T1000 (cell line): Measurements from ENCODE around the gene PIM2.

Source experiments
- DNase-seq: peaks from one replicate; lab custom pipeline; 2025; ENCODE audit warnings: mixed read lengths; lab: John Stamatoyannopoulos, UW

The PIM2 gene

GRCh38 chrX:48918643-48919340 is at the start of gene PIM2:
Gene PIM2, minus strand, starts transcription at chrX:48919024. Its CDS starts 190 bp downstream, at chrX:48918834.
- peak; percentile 91 for DNase-seq

GRCh38 chrX:48968377-48968776 is 49.6 kb upstream of the PIM2 start:
- DNase-seq, result no peak

GRCh38 chrX:48966796-48967579 is 48.2 kb upstream of the PIM2 start:
- no peak for DNase-seq

DNA sequence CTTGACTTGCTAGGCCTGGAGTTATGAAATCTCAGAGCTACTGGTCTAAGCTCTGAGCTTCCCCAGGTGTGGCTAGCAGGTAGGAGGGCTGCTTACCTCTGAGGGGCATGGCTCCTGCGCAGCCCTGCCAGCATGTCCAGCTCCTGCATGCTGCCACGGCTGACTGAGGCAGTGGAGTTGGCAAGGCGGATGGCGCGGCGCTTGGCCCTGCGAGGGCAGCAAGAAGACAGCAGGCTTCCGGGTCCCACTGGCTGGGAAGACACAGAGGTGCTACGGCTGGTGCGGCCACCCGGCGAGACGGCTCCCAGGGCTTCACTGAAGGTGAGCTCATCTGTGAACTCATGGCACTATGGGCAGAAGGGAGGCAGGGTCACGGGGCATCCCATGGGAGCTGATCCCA is 47.1 kb upstream of the PIM2 start:
- no peak for DNase-seq

DNA sequence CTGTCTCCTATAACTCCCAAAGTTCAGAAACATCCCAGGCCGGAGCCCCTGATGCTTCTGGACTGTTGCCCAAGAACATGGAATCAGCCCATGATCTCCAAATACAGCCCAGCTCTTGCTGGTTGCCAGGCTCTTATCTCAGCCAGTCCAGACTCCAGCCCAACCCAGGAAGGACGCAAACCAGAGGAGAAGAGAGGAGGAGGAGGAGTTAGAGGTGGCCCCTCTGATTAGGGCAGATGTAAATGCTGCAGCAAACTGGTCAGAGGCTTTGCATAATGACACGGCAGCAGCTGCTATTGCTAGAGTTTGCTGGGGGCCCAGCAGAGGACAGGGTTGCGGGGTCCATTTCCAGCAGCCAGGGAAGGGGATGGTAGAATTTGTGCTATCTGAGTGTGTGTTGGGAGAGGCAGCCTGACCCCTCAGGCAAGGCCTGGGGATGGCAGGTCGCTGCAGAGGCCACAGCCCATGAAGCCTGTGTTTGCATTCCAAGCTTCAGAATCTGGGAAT is 42.8 kb upstream of the PIM2 start:
- DNase-seq, result no peak

DNA sequence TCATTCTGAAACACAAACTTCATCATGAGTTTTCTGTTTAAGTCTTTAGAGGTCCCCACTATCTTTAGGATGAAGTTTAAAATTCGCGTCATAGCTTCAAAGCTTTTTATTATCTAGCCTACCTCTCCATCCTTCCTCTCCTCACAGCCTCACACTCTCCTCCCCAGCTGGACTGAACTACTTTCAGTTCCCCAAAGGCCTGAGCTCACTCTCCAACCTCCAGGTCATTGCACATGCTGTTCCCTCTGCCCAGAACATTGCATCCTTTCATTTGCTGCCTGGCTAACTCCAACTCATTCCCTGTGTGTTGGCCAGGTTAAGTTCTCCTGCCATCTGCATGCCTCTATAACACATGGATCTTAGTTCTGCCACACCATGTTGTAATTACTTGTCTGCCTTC is 41.5 kb upstream of the PIM2 start:
- DNase-seq, result no peak

- peak; percentile 64 for DNase-seq
Measured at GRCh38 chrX:48958635-48959094, 39.8 kb upstream of the PIM2 start.

DNA sequence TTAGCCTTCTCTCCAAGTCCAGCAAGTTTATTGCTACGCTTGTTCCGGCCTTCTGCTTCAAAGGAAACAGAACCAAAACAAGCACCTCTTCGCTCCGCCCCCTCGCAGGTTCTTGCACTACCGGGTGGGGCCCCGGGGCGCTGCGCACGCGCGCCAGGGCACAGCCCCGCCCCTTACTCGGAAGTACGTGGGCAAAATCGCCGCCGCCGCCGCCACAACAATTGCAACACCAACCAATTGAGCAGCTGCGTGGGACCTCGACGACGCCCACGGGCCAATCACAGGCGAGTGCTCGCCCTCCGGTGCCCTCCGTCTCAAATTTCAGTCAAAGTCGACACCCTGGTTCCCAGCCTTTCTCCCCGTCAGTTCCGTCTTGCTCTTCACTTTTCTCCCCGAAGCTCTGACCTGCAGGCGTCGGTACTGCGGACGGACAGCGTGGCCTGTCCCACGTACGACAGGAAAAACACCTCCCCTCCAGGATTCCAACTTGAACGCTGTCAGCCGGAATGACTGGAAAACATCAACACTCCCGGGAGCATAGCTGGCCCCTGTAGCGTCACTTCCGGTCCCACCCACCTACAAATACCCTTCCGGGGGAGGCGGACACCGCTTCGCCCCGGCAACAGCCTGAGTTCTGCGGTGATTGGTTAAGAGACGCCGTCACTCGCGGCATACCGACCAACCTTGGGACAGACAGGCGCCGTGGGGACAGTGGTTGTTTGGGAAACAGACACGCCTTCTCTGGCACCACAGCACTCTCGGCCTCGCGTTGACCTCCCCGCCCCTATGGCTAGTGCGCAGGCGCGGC is 39.2 kb upstream of the PIM2 start:
- peak; percentile 96 for DNase-seq

GRCh38 chrX:48957477-48957826 is 38.6 kb upstream of the PIM2 start, which contains the start of gene OTUD5:
Gene OTUD5, minus strand, starts transcription at chrX:48957607. Its CDS starts 37 bp downstream, at chrX:48957570.
- peak; percentile 78 for DNase-seq

- DNase-seq, result no peak
Measured at GRCh38 chrX:48956728-48957414, 38.0 kb upstream of the PIM2 start.

DNA sequence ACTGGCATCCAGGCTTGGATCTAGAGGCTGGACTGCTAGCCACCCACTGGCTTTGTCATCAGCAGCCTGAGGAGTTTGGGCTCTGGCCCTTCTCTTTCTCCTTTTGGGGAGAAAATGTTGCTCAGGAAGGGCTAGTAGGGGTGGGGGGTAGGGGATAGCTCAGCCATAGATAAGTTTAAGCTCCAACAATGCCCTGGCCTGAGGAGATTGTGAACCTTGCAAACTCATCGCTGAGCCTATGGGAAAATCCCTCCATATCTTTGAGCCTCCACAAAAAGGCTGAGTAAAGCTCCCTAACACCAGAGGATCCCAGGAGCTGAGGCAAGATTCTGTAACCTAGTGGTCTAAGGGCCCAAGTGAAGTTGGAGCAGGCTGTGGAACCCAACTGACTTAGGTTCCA is 29.8 kb upstream of the PIM2 start:
- no peak for DNase-seq

DNA sequence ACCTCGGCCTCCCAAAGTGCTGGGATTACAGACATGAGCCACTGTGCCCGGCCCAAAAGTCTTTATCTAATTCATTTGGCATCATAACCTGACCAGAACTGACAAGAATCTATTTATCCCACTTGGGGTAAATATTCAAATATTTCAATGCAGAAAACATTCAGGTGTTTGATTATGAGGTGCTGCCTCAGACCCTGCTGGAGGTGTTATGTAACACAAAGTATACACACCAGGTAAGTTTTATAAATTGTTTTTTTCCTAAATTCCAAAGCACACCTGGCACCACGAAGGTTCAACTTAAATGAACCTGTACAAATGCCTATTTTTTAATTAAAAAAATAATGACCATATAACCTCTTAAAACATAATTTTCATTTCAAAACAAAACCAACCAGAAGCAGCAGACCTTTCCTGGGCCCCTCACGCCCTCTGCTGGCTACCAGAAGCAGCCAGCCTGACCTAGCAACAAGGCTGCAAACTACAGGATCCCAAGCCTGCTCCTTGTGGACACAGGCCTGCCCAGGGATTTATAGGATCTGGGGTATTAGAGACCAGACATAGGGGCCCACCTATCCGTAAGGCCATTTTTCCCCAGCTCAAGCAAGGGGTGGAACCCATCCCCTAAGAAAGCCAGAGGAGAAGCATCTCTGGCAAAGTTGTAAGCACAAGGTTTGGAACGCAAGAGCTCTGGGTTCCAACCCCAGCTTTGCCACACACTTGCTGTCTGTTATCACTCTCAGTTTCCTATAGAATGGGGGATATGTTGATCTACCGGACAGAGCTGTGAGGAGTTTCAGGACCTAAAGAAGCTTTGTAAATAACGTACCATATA is 26.9 kb upstream of the PIM2 start:
- peak; percentile 6 for DNase-seq

- DNase-seq, result no peak
Measured at GRCh38 chrX:48942895-48943294, 24.1 kb upstream of the PIM2 start.

GRCh38 chrX:48940404-48940955 is 21.7 kb upstream of the PIM2 start:
- no peak for DNase-seq

GRCh38 chrX:48939524-48940228 is 20.9 kb upstream of the PIM2 start:
- no peak for DNase-seq

DNA sequence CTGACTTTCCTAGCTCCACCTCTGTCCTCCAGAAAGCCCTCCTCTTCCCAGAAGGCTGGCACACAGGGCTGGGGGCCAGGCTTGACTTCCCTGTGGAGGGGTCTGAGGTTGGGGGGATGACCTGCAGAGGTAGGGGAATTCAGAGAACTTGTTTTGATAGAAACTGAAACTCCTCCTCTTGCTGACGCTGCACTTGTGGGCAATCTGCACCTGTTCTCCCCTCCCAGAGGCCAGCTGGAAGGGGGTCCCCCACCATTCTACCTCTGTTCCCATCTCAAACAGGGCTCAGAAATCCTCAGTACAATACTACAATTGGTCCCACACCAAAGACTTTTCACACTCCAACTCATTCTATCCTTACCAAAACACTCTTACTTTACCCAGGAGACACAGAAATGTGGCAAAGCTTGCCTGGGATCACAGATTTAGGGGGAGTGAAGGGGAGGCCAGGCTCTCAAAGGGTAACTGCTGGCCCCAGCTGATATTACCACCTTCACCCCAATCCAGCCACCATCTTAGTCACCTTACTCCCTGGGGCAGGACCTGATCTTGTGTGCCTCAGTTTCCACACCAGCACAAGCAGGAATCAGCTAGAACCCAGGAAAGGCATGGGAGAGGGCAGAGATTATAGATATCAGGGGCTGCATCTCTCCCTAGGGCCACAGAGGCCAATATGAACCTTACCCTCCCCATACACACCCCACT is 20.0 kb upstream of the PIM2 start:
- DNase-seq, result no peak

GRCh38 chrX:48937054-48937907 is 18.5 kb upstream of the PIM2 start:
- no peak for DNase-seq

- no peak for DNase-seq
Measured at GRCh38 chrX:48936429-48937053, 17.7 kb upstream of the PIM2 start.
